ENCODE measurements around the gene SEMA3F.

- no peak for TF ChIP-seq CTCF (conservative IDR thresholded peaks at IDR 0.05; ENCODE audit: low read depth, low read length)
- TF ChIP-seq EZH2 (IDR thresholded peaks at IDR 0.05; ENCODE audit: borderline replicate concordance, low read depth, low read length, poor library complexity, severe bottlenecking): no peak
Observed at GRCh38 chr3:50172626-50173220, 17.6 kb downstream of the SEMA3F start.

Measured in A673 (cell line).